Effector memory CD4-positive, alpha-beta T cell (primary cell): ENCODE results near the gene SLC25A39.
"Not testable (repeated sequence)": the region's sequence is repeated elsewhere in the genome, so short reads cannot be mapped to it uniquely, and the experiment has no call there.

Experiments used
- DNase-seq, 3 donors: peaks; one replicate each; pipeline ENCODE4 v3.0.0-alpha.2; 2020
- H3K27ac ChIP-seq: 2 replicates; pipeline ENCODE4 v1.7.0; 2013; ENCODE audit warnings: mild to moderate bottlenecking, low read length, moderate library complexity; ENCODE audit not compliant: insufficient read depth, poor library complexity, severe bottlenecking
- H3K27me3 ChIP-seq: replicated peaks from 2 replicates; pipeline ENCODE4 v1.7.0; 2013; ENCODE audit warnings: mild to moderate bottlenecking, low read length; ENCODE audit not compliant: insufficient read depth, control insufficient read depth, poor library complexity, severe bottlenecking
- H3K36me3 ChIP-seq: 2 replicates; pipeline ENCODE4 v1.7.0; 2013; ENCODE audit warnings: mild to moderate bottlenecking, low read length, moderate library complexity; ENCODE audit not compliant: control insufficient read depth, insufficient read depth
- H3K4me1 ChIP-seq: 2 replicates; pipeline ENCODE4 v1.7.0; 2013; ENCODE audit warnings: low read length, mild to moderate bottlenecking; ENCODE audit not compliant: control insufficient read depth, insufficient read depth, poor library complexity, severe bottlenecking
- H3K4me3 ChIP-seq: 2 replicates; pipeline ENCODE4 v1.7.0; 2013; ENCODE audit warnings: low read length, low read depth, mild to moderate bottlenecking; ENCODE audit not compliant: insufficient read depth, poor library complexity, severe bottlenecking
- H3K9me3 ChIP-seq: 2 replicates; pipeline ENCODE4 v1.7.0; 2013; ENCODE audit warnings: mild to moderate bottlenecking, low read length, moderate library complexity; ENCODE audit not compliant: control insufficient read depth

SLC25A39 gene

DNA sequence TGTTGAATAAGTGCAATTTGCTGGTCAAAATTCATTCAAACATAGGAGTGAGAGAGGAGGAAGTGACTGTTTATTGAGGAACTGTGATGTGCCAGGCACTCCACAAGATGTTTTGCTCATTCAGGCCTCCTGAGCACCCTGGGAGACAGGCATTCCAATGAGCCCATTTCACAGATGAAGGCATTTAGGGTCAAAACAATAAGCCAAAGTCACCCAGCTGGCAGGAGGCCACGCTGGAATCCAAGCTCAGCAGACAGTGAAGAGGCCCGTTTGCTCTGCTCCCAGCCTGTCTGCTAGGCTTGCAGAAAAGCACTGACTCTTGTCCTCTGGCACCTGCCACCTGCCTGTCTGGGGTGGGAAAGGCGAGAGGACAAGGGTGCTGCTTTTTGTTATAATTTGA lies 10.1 kb upstream of the SLC25A39 start:
- peaks cover 5% of the 10 kb centered on the region for H3K4me1 ChIP-seq
- H3K27me3 ChIP-seq, result no peaks in the 10 kb centered on the region
- DNase-seq, result no peak

DNA sequence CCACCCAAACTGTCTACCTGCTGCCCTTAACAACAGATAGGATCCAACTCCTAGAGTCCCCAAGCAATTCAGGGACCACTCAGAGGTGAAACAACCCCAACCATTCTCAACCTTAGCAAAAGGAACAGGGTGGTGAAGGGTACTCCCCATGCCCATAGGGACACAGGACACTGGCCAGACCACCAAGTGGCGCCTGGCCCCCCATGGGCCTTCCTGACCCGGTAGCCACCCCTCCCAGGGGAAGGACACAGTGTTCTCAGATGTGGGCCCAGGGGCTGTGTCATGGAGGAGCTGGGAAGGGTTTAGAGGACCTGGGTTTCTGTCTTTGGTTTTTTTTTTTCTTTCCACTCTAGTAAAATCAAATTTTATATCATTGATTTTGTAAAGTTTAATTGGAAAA lies 9.7 kb upstream of the SLC25A39 start:
- Histone ChIP-seq H3K27ac (no peak overlapping the region), H3K36me3 (no peaks in the 10 kb centered on the region), H3K4me1 (peaks cover 5% of the 10 kb centered on the region), H3K27me3 (no peaks in the 10 kb centered on the region), H3K4me3 (no peak overlapping the region), H3K9me3 (no peaks in the 10 kb centered on the region)
- no peak for DNase-seq

More for the DNA sequence above, 10.1 kb upstream of the SLC25A39 start:
- no peak overlapping the region for H3K4me3 ChIP-seq
- H3K27ac ChIP-seq, result no peak overlapping the region
- H3K36me3 ChIP-seq, result no peaks in the 10 kb centered on the region
- no peaks in the 10 kb centered on the region for H3K9me3 ChIP-seq

DNA sequence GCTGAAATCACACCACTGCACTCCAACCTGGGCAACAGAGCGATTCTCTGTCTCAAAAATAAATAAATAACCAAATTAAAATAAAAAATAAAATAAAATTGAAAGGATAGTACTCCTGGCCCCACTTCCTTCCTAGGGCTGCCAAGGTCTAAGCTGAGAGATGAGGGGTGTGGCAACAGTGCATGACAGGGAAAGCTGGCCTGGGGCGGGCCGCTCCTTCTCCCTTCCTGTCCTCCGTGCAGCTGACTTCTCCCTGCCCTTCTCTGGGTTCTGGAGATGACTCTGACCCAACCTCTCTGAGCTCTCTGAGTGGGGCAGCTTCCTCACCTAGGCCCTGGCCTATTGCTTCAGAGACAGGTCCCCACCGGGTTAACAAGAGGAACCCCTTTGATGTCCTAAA lies 8.7 kb upstream of the SLC25A39 start:
- no peaks in the 10 kb centered on the region for H3K27me3 ChIP-seq
- H3K4me3 ChIP-seq, result no peak overlapping the region
- DNase-seq, result no peak
- no peaks in the 10 kb centered on the region for H3K36me3 ChIP-seq
- peaks cover 5% of the 10 kb centered on the region for H3K4me1 ChIP-seq
- no peak overlapping the region for H3K27ac ChIP-seq
- H3K9me3 ChIP-seq, result no peaks in the 10 kb centered on the region

DNA sequence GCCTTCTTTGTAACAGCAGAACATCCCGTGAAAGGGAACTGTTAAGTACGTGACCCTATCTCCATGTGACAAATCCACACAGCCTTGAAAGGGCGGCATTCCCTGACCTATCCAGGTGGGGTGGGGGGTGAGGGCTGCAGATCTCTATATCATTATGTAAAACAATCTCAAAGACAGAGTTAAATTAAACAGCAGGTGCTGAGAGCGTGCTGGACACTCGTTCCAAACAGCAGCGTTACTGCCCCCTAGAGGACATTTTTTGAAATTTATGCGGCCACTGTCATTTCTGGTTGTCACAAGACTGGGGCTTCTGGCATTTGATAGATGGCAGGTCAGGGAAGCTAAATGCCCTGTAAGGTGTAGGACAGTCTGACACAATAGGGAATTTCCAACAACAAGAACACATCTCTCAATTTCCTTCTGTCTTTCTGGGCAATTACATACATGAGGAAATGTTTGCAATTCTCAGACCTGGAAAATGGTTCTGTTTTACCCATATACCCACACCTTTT lies 6.7 kb upstream of the SLC25A39 start:
- no peak overlapping the region for H3K4me3 ChIP-seq

DNA sequence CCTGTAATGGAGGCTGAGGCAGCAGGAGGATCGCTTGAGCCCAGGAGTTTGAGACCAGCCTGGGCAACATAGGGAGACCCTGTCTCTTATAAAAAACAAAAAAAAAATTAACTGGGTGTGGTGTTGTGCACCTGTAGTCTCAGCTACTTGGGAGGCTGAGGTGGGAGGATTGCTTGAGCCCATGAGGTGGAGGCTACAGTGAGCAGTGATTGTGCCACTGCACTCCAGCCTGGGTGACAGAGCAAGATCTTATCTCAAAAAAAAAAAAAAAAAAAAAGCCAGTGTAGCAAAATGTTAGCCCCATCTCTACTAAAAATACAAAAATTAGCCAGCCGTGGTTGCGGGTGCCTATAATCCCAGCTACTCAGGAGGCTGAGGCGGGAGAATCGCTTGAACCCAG lies 5.6 kb upstream of the SLC25A39 start:
- H3K4me1 ChIP-seq, DNase-seq, H3K9me3 ChIP-seq, H3K27ac ChIP-seq, H3K4me3 ChIP-seq, H3K27me3 ChIP-seq, H3K36me3 ChIP-seq: not testable (repeated sequence)

More for the DNA sequence above, 6.7 kb upstream of the SLC25A39 start:
- Histone ChIP-seq H3K4me1 (peaks cover 5% of the 10 kb centered on the region), H3K9me3 (no peaks in the 10 kb centered on the region), H3K36me3 (no peaks in the 10 kb centered on the region), H3K27ac (no peak overlapping the region), H3K27me3 (no peaks in the 10 kb centered on the region)
- peak; percentile 46 to 59 (median 51) for DNase-seq

DNA sequence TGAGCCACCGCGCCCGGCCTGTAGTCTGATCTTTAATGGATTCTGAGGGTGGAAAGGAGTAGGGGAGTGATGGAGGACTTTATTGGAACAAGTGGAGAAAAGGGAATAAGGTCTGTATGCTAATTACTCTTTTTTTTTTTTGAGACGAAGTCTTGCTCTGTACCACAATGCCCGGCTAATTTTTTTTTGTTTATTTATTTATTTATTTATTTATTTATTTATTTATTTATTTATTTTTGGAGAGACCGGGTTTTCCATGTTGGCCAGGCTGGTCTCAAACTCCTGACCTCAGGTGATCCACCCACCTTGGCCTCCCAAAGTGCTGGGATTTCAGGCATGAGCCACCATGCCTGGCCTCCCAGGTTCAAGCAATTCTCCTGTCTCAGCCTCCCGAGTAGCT lies 4.9 kb upstream of the SLC25A39 start:
- not testable (repeated sequence) for H3K9me3 ChIP-seq, H3K27me3 ChIP-seq, H3K27ac ChIP-seq, H3K4me1 ChIP-seq, DNase-seq, H3K36me3 ChIP-seq, H3K4me3 ChIP-seq

DNA sequence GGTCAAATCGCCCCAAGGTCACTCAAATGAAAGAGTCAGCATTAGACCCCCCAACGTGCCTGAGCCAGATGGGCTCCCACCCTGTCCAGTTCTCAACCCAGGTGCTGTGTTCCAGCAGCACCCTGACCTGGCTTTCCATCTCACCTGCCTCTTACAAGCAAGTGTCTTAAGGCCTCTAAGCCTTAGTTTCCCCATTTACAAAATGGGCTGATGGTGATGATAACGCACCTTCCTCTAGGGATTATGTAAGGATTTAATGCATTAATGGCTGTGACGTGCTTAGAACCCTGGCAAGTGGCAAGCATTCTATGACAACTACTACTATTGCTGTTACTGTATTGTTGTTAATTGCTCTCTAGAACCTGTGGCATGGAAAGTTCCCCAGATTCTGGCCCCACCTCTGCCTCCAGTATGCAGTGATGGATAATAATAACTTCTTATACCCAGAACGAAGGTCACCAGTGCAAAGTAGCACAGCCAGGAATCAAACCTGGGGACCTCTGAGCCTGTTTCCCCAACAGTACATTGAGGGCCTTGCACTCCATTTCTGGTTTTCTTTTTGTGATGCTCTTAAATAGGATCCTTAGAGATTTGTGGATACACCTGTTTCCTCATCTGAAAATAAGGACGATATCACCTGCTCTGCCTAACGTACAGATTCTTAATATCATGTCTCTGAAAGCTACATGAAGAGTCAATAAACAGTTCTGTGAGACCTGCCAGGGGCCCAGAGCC lies 3.3 kb upstream of the SLC25A39 start:
- H3K27me3 ChIP-seq, result no peaks in the 10 kb centered on the region
- no peak overlapping the region for H3K27ac ChIP-seq
- peaks cover 14% of the 10 kb centered on the region for H3K4me1 ChIP-seq
- H3K4me3 ChIP-seq, result no peak overlapping the region
- no peaks in the 10 kb centered on the region for H3K36me3 ChIP-seq
- DNase-seq, result no peak
- no peaks in the 10 kb centered on the region for H3K9me3 ChIP-seq

DNA sequence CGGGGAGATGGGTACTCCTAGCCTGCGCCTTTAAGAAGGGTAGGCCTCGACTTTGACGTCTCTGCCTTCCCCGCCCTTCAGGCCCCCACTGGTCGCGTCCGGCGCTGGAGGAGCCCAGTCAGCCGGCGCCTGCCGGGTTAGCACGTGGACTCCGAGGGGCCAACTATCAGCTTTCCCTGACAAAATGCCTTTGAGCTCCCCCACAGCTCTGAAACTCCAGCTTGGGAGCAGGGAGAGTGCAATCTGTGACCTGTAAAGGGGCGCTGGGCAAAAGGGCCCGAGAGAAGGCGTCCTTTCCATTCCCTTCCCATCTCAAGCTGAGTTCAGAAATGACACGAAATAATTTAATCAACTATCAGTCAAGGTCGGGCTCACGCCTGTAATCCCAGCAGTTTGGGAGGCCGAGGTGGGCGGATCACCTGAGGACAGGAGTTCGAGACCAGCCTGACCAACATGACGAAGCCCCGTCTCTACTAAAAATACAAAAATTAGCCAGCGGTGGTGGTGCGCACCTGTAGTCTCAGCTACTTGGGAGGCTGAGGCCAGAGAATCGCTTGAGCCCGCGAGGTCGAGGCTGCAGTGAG lies 2.3 kb upstream of the SLC25A39 start:
- Histone ChIP-seq H3K9me3 (no peaks in the 10 kb centered on the region), H3K4me1 (peaks cover 14% of the 10 kb centered on the region), H3K27ac (peak overlapping the region; percentile 89), H3K4me3 (peak overlapping the region; percentile 38), H3K36me3 (no peaks in the 10 kb centered on the region), H3K27me3 (no peaks in the 10 kb centered on the region)
- DNase-seq, result peak; percentile 87 to 90 (median 90)

DNA sequence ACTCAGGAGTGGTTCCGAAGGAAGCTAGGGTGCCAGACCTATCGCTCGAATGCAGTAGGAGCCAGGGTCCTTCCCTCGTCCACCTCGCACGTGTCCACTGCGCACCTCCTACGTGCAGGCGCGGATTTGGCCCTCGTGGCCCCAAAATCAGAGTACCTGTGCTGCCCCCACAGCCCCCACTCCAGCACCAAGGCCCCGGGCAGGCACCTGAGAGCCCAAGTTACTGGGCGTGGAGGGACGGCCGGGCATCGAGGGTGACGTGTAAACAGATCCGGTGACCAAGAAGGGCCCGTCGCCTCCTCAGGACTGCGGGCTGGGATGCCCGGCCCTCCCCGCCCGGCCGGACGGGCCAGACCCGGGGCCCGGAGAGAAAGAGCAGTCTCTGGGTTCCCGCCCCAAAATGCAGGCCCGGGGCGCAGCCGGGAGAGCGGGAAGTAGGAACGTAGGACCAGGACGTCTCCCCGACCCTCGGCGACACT lies 492 bp downstream of the SLC25A39 start:
- Histone ChIP-seq H3K9me3 (no peaks in the 10 kb centered on the region), H3K4me1 (peaks cover 8% of the 10 kb centered on the region), H3K27me3 (no peaks in the 10 kb centered on the region), H3K36me3 (peaks cover 25% of the 10 kb centered on the region), H3K27ac (peak overlapping the region; percentile 89), H3K4me3 (peak overlapping the region; percentile 85)
- no peak for DNase-seq

DNA sequence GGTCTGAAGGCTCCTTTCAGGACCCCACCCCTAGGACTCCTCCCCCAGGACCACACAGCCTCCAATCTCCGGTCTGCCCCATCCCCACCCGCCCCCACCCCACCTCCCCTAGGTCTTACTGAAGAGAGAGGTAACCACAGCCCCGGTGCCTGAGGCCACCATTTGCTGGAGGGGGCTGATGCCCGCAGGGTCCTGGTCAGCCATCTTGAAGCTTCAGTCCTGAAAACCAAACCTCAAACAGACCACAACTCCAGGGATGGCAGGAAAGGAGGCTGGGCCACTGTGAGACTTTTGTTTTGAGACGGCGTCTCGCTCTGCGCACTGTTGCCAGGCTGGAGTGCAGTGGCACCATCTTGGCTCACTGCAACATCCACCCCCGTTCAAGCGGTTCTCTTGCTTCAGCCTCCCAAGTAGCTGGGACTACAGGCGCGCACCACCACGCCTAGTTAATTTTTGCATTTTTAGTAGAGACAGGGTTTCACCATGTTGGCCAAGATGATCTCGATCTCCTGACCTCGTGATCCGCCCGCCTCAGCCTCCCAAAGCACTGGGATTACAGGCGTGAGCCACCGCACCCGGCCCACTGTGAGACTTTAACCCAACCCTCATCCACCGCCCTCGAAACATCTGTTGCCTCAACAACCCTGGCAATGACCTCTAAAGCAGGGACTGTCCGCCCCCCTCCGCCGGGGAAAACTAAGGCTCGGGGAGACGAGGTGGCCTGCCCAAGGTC lies 1.1 kb downstream of the SLC25A39 start:
- H3K4me1 ChIP-seq, result peaks cover 8% of the 10 kb centered on the region
- H3K9me3 ChIP-seq, result no peaks in the 10 kb centered on the region
- no peaks in the 10 kb centered on the region for H3K27me3 ChIP-seq
- DNase-seq, result no peak
- H3K27ac ChIP-seq, result peak overlapping the region; percentile 89
- peaks cover 25% of the 10 kb centered on the region for H3K36me3 ChIP-seq
- peak overlapping the region; percentile 85 for H3K4me3 ChIP-seq
